DMS153 (cell line): ENCODE results near the gene AANAT.
A peak's percentile ranks its signal among the peaks of the same experiment; 100 is the strongest.

ENCODE experiments used
- DNase-seq: peaks from one replicate; lab custom pipeline; 2025; lab: John Stamatoyannopoulos, UW

AANAT gene

DNA sequence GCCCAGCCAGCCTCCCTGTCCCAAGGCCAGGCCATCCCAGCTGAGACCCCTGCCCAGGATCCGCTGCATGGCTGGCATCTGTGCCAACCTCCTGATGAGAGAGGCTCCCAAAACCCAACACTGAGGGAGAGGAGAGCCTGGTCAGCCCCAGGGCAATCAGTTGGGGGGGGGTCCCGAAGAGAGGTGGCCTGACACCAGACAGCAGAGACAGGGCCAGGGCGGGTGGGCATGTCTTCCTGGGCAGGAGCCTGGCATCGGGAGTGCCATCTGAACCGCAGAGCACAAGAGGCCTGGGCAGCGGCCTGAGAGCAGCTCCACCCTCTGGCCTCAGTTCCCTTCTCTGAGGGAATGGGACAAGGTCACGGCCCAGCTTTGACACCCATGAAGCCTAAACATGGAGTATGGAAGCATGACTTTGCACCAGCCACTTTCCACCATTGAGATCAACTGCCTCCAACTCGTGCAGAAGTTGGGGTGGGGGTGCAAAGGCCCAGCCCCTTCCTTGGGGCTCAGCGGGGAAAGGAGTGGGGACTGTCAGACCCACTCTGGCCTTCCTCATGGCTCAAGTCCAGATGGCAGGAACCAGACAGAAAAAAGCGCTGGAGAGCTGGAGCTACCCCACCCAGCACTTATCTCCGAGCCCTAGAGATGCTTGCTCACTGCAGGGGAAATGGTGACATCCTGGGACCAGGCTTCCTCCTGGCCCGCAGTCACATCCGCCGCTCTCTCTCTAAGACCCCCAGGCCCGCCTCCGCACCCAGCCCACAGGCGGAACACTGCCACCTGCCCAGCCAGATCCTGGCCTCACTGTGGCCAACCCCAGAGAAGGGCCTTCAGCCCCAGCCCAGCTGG is 24.1 kb downstream of the AANAT start:
- no peak for DNase-seq

- DNase-seq, result no peak
These were observed 25.0 kb downstream of the AANAT start for GRCh38 chr17:76492123-76492988.

DNA sequence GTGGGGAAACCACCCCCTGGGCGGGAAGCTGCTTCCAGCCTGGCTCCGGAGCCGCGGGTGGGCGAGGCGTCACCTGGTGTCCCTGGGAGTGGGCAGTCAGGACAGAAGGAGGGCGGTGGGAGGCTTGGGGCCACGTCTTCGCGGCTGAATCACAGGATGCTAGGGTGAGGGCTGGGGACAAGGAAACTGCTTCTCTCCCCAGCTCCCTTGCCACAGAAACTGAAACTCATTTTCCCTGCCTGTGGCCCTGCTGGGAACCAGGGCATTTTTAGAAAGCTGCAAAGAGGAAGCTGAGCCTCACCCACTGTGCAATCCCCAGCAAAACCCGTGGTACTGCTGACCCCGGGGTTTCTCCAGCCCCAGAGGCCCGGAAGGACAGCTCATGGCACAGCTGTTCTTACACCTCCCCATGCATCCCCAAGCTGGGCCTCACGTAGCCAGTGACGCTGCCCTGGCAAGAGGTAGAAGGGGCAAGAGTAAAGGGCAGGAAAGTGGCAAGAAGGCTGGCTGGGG is 25.6 kb downstream of the AANAT start:
- no peak for DNase-seq

- DNase-seq, result no peak
These were observed 26.2 kb downstream of the AANAT start for GRCh38 chr17:76493505-76494167.

GRCh38 chr17:76495663-76496400 is 28.4 kb downstream of the AANAT start:
- no peak for DNase-seq

DNA sequence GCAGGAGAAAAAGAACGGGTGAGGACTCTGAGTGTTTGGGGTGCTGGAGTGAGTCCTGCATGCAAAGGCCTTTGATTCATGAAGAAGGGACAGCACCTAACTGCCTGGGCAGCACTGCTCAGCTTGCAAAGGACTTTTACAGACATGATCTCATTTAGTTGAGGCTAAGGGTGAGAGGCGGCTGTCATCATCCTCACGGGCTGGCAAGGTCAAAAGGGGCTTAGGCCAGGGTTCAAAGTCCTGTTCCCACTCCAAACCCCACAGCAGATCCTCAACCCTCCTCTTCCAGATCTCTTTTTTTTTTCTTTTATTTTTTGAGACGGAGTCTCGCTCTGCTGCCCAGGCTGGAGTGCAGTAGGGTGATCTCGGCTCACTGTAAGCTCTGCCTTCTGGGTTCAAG is 29.1 kb downstream of the AANAT start:
- DNase-seq, result no peak

DNA sequence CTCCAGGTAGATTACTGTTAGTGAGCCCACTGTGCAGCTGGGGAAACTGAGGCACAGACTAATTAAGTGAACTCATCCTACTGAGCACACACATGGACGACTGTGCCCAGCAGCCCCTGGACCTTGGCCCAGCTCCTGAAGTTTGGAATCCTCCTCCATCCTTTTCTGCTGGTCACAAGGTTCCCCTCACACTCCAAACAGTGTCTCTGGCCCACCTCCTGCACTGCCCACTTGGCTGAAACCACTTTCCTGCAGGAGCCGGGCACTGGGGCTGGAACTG is 30.2 kb downstream of the AANAT start:
- no peak for DNase-seq

- peak; percentile 56 for DNase-seq
These were observed 30.8 kb downstream of the AANAT start for GRCh38 chr17:76497979-76498875.

- no peak for DNase-seq
These were observed 31.5 kb downstream of the AANAT start for GRCh38 chr17:76498876-76499251.

DNA sequence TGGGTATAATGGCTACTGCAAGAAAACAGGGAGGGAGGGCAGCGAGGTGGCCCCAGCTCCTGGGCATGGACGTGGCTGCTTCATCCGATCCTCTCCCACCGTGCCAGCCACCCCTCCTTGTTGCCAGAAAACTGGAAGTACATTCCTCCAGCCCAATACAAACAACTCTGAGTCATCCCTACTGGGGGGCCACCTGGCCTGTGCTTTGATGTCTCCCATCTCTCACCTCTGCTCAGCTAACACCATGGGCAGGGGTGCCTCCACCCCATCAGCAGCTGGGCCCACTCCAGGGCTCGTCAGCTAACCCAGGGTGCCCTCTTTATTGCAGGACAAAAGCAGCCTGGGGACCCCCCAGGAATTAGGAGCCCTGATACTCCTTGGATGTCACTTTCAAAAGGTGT is 31.9 kb downstream of the AANAT start:
- DNase-seq, result no peak

DNA sequence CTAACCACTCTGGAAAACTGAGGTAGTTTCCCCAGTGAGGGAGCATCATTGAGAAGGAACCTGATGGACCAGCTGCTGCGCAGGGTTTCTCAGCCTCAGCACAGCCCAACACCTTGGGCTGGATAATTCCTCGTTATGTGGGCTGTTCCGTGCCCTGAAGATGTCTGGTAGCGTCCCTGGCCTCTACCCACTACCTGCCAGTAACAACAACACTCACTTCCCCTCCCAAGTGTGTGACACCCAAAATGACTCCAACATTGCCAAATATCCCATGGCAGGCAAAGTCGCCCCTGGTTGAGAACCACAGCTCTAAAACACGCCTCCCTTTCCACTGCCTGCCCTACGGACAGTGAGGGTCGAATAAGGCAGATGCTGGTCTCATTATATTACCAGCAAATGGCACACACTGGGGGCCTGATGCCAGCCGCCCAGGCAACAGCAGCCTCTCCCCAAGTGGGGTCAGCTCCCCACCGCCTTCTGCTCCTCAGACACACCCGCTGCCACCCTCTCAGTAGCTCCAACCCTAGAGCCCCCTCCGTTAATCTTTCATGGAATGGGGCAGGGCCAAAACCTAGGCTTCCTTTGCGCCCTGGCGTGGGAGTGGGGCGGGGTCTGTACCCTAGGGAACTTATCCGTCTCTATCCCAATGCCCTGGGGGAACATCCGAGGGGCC is 32.8 kb downstream of the AANAT start:
- no peak for DNase-seq

DNA sequence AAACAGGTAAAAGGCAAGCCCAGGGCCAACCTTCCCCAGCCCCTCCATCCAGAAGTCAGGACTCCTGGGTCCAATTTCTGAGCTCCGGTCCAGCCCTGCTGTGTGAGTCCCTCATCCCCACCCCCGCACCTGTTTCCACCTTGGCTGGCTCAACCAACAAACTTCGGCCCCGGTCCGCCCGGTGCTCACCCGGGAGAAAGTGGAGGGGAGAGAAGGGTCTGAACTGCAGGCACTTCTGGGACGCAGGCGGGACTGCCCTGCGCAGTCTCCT is 33.3 kb downstream of the AANAT start:
- DNase-seq, result no peak

DNA sequence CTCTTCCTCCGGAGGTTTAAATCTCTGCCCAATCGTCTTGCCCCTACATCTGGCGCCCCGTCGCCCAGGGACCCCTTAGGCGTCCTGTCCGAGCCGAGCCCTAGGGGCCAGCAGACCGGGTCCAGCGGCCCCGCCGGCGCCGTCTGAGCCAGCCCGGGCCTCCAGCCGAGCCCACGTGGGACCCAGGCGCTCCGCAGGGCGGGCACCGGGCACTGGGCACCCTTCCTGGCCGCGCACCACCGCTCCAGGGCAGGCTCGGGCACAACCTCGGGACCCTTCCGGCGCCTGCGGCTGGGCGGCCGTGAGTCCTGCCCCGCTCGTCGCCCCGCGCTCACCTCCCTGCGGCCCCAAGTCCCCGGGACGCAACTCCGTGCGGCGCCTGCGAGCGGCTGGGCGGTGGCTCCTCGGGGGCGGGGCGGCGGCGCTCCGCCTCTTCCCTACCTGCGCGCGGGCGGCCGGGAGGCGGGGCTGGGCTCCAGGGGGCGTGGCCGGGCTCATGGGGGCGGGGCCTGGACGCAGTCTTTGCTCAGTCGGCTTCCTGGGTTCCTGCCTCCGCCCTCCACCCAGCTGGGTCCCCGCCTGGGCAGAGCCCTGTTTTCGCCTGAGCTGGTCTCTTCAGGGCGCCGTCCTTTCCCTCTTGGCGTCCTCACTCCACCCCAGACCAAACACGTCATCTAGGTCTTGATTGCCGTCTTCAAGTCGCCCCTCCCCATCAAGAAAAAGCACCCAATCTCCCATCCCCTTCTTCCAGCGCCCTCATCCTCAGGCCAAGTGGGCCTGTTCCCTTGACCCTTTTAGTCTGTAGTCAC is 33.8 kb downstream of the AANAT start, which contains the start of gene RHBDF2:
TSS of gene RHBDF2 (minus strand) at position 406 of the 809 bp plus-strand sequence. CDS start 19,899 bp downstream, outside the sequence.
- peak; percentile 67 for DNase-seq

DNA sequence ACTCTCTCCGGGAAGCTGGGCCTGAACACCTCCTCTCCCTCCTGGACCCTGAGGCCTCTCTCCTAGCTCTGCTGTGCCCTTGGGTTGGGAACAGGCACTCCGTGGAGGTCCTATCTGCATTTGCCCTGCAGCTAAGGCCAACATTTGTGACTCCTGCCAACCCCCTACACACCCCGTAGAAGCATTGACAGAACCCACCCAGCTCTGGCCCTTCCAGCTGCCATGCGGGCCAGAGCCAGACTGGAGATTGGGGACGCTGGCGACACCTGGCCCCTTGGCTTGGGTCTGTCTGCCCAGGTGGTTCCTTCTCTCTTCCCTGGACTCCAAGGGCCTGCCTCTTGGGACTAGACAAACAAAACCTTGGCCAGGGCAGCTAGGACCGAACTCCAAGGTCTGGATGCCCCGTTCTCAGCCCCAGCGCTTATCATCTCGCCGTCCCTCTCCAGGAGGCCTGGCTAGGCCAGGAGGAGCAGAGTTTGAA is 34.5 kb downstream of the AANAT start:
- no peak for DNase-seq

GRCh38 chr17:76502341-76503211 is 35.2 kb downstream of the AANAT start:
- no peak for DNase-seq

- no peak for DNase-seq
These were observed 36.7 kb downstream of the AANAT start for GRCh38 chr17:76504117-76504516.

- peak; percentile 35 for DNase-seq
These were observed 39.3 kb downstream of the AANAT start for GRCh38 chr17:76506408-76507345.
